T-helper 17 cell (primary cell): Measurements from ENCODE around the gene NASP. TPM values are rescaled to one million over a fixed set of nuclear protein-coding genes. Genes with fewer than 3 reads are reported as not detected.
"Not testable (repeated sequence)": the region's sequence is repeated elsewhere in the genome, so short reads cannot be mapped to it uniquely, and the experiment has no call there.

Source experiments
- ATAC-seq: fragments of 150-1000 bp; cut with Tn5 transposase; 2 replicates; pipeline ENCODE4 v1.10.0; 2021; ENCODE audit warnings: mild to moderate bottlenecking, moderate library complexity
- DNase-seq, 3 donors: peaks; one replicate each; pipeline versions ENCODE4 v3.0.0 to v3.0.0-alpha.2; 2020 to 2021
- H3K9me3 ChIP-seq: one replicate; pipeline ENCODE4 v1.7.0; 2013; ENCODE audit warnings: low read length, mild to moderate bottlenecking; ENCODE audit not compliant: control insufficient read depth, poor library complexity, severe bottlenecking
- H3K27ac Mint-ChIP-seq: one replicate; pipeline ENCODE4 v1.8.0; 2022; ENCODE audit warnings: mild to moderate bottlenecking, moderate library complexity, mixed read lengths
- H3K27me3 Mint-ChIP-seq: one replicate; pipeline ENCODE4 v1.8.0; 2022; ENCODE audit warnings: mixed read lengths
- H3K36me3 Mint-ChIP-seq: one replicate; pipeline ENCODE4 v1.8.0; 2022; ENCODE audit warnings: low read depth, mixed read lengths
- H3K4me1 Mint-ChIP-seq: one replicate; pipeline ENCODE4 v1.8.0; 2022; ENCODE audit warnings: mild to moderate bottlenecking, mixed read lengths
- H3K4me3 Mint-ChIP-seq: one replicate; pipeline ENCODE4 v1.8.0; 2022; ENCODE audit warnings: mild to moderate bottlenecking, moderate library complexity, mixed read lengths
- total RNA-seq, 4 donors: library from RNA in 2 of 4; stranded (reverse) in 2 of 4; gene quantifications; one replicate each; pipeline ENCODE4 v1.2.3 and lab custom pipeline; 2022 to 2026

Gene NASP
- total RNA-seq, 2 donors from 2014 or later: 139 to 148 TPM

- no peaks in the 10 kb centered on the region for H3K9me3 ChIP-seq
- DNase-seq (peak; percentile 73 to 87 (median 84)), ATAC-seq (peak; percentile 63)
- H3K27me3 Mint-ChIP-seq: no peaks in the 10 kb centered on the region
- peak overlapping the region; percentile 99 for H3K4me3 Mint-ChIP-seq
- H3K36me3 Mint-ChIP-seq: peaks cover 2% of the 10 kb centered on the region
- H3K27ac Mint-ChIP-seq: peak overlapping the region; percentile 99
- peaks cover 32% of the 10 kb centered on the region for H3K4me1 Mint-ChIP-seq
Observed at GRCh38 chr1:45584351-45585109, 689 bp downstream of the NASP start.

GRCh38 chr1:45585110-45585426 lies 1.2 kb downstream of the NASP start:
- peak overlapping the region; percentile 99 for H3K4me3 Mint-ChIP-seq
- peak overlapping the region; percentile 99 for H3K27ac Mint-ChIP-seq
- no peaks in the 10 kb centered on the region for H3K9me3 ChIP-seq
- ATAC-seq (no peak), DNase-seq (no peak)
- peaks cover 2% of the 10 kb centered on the region for H3K36me3 Mint-ChIP-seq
- H3K4me1 Mint-ChIP-seq: peaks cover 32% of the 10 kb centered on the region
- H3K27me3 Mint-ChIP-seq: no peaks in the 10 kb centered on the region

- H3K4me1 Mint-ChIP-seq: peaks cover 32% of the 10 kb centered on the region
- H3K27me3 Mint-ChIP-seq: no peaks in the 10 kb centered on the region
- H3K36me3 Mint-ChIP-seq: peaks cover 2% of the 10 kb centered on the region
- H3K4me3 Mint-ChIP-seq: peak overlapping the region; percentile 99
- no peak for DNase-seq
- no peaks in the 10 kb centered on the region for H3K9me3 ChIP-seq
- peak overlapping the region; percentile 99 for H3K27ac Mint-ChIP-seq
- no peak for ATAC-seq
Observed at GRCh38 chr1:45585496-45586075, 1.7 kb downstream of the NASP start.

- Mint-ChIP-seq H3K36me3 (peaks cover 2% of the 10 kb centered on the region), H3K4me1 (peaks cover 35% of the 10 kb centered on the region), H3K4me3 (peak overlapping the region; percentile 99), H3K27ac (peak overlapping the region; percentile 99), H3K27me3 (no peaks in the 10 kb centered on the region)
- ATAC-seq: no peak
- H3K9me3 ChIP-seq: no peaks in the 10 kb centered on the region
- DNase-seq: no peak
Observed at GRCh38 chr1:45586769-45587168, 2.9 kb downstream of the NASP start.

- DNase-seq (no peak), ATAC-seq (no peak)
- Mint-ChIP-seq H3K36me3 (no peaks in the 10 kb centered on the region), H3K4me1 (peaks cover 27% of the 10 kb centered on the region), H3K27me3 (no peaks in the 10 kb centered on the region), H3K4me3 (no peak overlapping the region), H3K27ac (no peak overlapping the region)
- H3K9me3 ChIP-seq: no peaks in the 10 kb centered on the region
Observed at GRCh38 chr1:45589861-45590260, 6.0 kb downstream of the NASP start.

- Mint-ChIP-seq H3K4me3 (no peak overlapping the region), H3K27ac (no peak overlapping the region), H3K36me3 (peaks cover 4% of the 10 kb centered on the region), H3K4me1 (peaks cover 17% of the 10 kb centered on the region), H3K27me3 (no peaks in the 10 kb centered on the region)
- DNase-seq (no peak), ATAC-seq (no peak)
- no peaks in the 10 kb centered on the region for H3K9me3 ChIP-seq
Observed at GRCh38 chr1:45594412-45594811, 10.6 kb downstream of the NASP start.

GRCh38 chr1:45596765-45597164 lies 12.9 kb downstream of the NASP start:
- not testable (repeated sequence) for H3K4me3 Mint-ChIP-seq, H3K27me3 Mint-ChIP-seq, ATAC-seq, DNase-seq, H3K36me3 Mint-ChIP-seq, H3K27ac Mint-ChIP-seq, H3K9me3 ChIP-seq
- H3K4me1 Mint-ChIP-seq: peaks cover 25% of the 10 kb centered on the region

- no peaks in the 10 kb centered on the region for H3K9me3 ChIP-seq
- H3K36me3 Mint-ChIP-seq: peaks cover 16% of the 10 kb centered on the region
- no peak overlapping the region for H3K27ac Mint-ChIP-seq
Observed at GRCh38 chr1:45604239-45604638, 20.4 kb downstream of the NASP start.

GRCh38 chr1:45607404-45608074 lies 23.7 kb downstream of the NASP start:
- peaks cover 32% of the 10 kb centered on the region for H3K4me1 Mint-ChIP-seq
- H3K27me3 Mint-ChIP-seq: no peaks in the 10 kb centered on the region
- ATAC-seq (no peak), DNase-seq (no peak)
- H3K4me3 Mint-ChIP-seq: no peak overlapping the region
- H3K36me3 Mint-ChIP-seq: peaks cover 18% of the 10 kb centered on the region
- peak overlapping the region; percentile 68 for H3K27ac Mint-ChIP-seq
- no peaks in the 10 kb centered on the region for H3K9me3 ChIP-seq

More at GRCh38 chr1:45604239-45604638, 20.4 kb downstream of the NASP start:
- Mint-ChIP-seq H3K4me1 (peaks cover 41% of the 10 kb centered on the region), H3K4me3 (no peak overlapping the region), H3K27me3 (no peaks in the 10 kb centered on the region)
- ATAC-seq (no peak), DNase-seq (no peak)

- peak; percentile 53 for ATAC-seq
- Mint-ChIP-seq H3K36me3 (peaks cover 18% of the 10 kb centered on the region), H3K27me3 (no peaks in the 10 kb centered on the region), H3K27ac (peak overlapping the region; percentile 68), H3K4me3 (no peak overlapping the region), H3K4me1 (peaks cover 32% of the 10 kb centered on the region)
- no peak for DNase-seq
- H3K9me3 ChIP-seq: no peaks in the 10 kb centered on the region
Observed at GRCh38 chr1:45608175-45609156, 24.6 kb downstream of the NASP start.

GRCh38 chr1:45610589-45611226 lies 26.9 kb downstream of the NASP start:
- H3K4me3 Mint-ChIP-seq: peak overlapping the region; percentile 61
- H3K36me3 Mint-ChIP-seq: peaks cover 17% of the 10 kb centered on the region
- DNase-seq (no peak), ATAC-seq (no peak)
- no peaks in the 10 kb centered on the region for H3K9me3 ChIP-seq
- H3K27ac Mint-ChIP-seq: peak overlapping the region; percentile 68
- H3K27me3 Mint-ChIP-seq: no peaks in the 10 kb centered on the region
- H3K4me1 Mint-ChIP-seq: peaks cover 24% of the 10 kb centered on the region

- no peak for ATAC-seq
- H3K27me3 Mint-ChIP-seq: no peaks in the 10 kb centered on the region
- H3K27ac Mint-ChIP-seq: peak overlapping the region; percentile 49
- H3K4me3 Mint-ChIP-seq: no peak overlapping the region
- peaks cover 13% of the 10 kb centered on the region for H3K36me3 Mint-ChIP-seq
- DNase-seq: no peak
- H3K4me1 Mint-ChIP-seq: peaks cover 8% of the 10 kb centered on the region
- H3K9me3 ChIP-seq: no peaks in the 10 kb centered on the region
Observed at GRCh38 chr1:45612941-45613579, 29.2 kb downstream of the NASP start.
